ENCODE measurements around the gene SDK1. TPM values are rescaled to one million over a fixed set of nuclear protein-coding genes. Genes with fewer than 3 reads are reported as not detected.

Gene SDK1
- total and polyA plus RNA-seq, 2 of the 8 experiments (the other 6 are each of a cell fraction or from before 2014, with no cell fraction given), result 3.3 to 7.2 TPM

DNA sequence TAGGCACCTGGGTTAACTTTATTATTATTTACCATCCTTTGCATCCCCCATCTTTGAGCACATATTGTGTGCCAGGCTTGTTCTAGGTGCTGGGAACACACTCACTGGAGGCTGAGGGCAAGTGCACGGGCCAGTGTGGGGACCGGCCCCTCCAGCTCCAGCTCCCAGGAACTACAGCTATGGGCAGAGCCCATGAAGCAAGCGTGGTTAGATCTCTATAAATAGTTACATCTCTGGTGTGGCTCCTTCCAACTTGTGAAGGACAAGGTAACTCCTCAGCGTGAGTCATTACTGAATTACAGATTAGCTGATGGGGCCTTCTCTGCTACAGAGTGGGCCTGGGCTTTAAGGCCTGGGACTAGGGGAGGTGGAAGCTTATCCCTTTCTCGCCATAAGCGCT lies 583.5 kb downstream of the SDK1 start:
- H2BK20ac ChIP-seq (ENCODE audit: low read length), result no peak overlapping the region
- no peak overlapping the region for H3K9ac ChIP-seq (replicated peaks in 1 of 4; ENCODE audit: extremely low read depth in 1 of 4, low read depth in 3 of 4, low read length in 3 of 4)
- no peak overlapping the region for H2BK12ac ChIP-seq (ENCODE audit: low read depth, low read length)
- TF ChIP-seq CBX8 (IDR thresholded peaks at IDR 0.05; ENCODE audit: borderline replicate concordance, low read depth, low read length), result no peak
- TF ChIP-seq SIX5 (IDR thresholded peaks at IDR 0.05; ENCODE audit: low read depth, low read length), result no peak
- no peak for TF ChIP-seq CHD2 (IDR thresholded peaks at IDR 0.05; ENCODE audit: low read length)
- TF ChIP-seq ASH2L (IDR thresholded peaks at IDR 0.05; ENCODE audit: low read length), result no peak
- no peak overlapping the region for H3K56ac ChIP-seq (replicated peaks; ENCODE audit: insufficient read length, low read depth, low read length)
- no peak overlapping the region for H3K18ac ChIP-seq (ENCODE audit: extremely low read depth, low read length)
- no peaks in the 10 kb centered on the region for H3K4me1 ChIP-seq (replicated peaks in 1 of 4; ENCODE audit: control insufficient read depth in 3 of 4, insufficient read depth in 4 of 4, low read length in 3 of 4)
- ChIA-PET POLR2A (ENCODE audit: partially characterized antibody) (no interaction called here), CTCF (ENCODE audit: partially characterized antibody) (no interaction called here)
- FAIRE-seq (no peak), DNase-seq (ENCODE audit: low read depth in 1 of 2, low spot score in 2 of 2) (no peak)
- H3K4me3 ChIP-seq (ENCODE audit: extremely low read depth in 1 of 4, insufficient read depth in 2 of 4, low read depth in 3 of 4, low read length in 4 of 4), result no peak overlapping the region
- H3K14ac ChIP-seq (ENCODE audit: insufficient read length), result no peak overlapping the region
- H3K4me2 ChIP-seq (ENCODE audit: insufficient read depth in 1 of 2, low read depth in 2 of 2, low read length in 2 of 2), result no peak overlapping the region
- H3K23me2 ChIP-seq (ENCODE audit: low read depth, low read length), result no peaks in the 10 kb centered on the region
- 93% methylated on average over 6 of the region's 6 CpGs; no CpG with 5 or more reads in 1 of the 2 experiments for WGBS, 2 experiments (ENCODE audit: extremely low coverage in 1 of 2, insufficient coverage in 1 of 2, insufficient read length in 1 of 2, insufficient replicate concordance in 2 of 2, low coverage in 1 of 2, low lambda C conversion rate in 2 of 2, missing lambda C conversion rate in 1 of 2)
- no peak overlapping the region for H2BK120ac ChIP-seq (replicated peaks; ENCODE audit: low read depth, low read length)
- H2BK5ac ChIP-seq (ENCODE audit: low read depth, low read length), result no peak overlapping the region
- no peaks in the 10 kb centered on the region for H3K36me3 ChIP-seq (ENCODE audit: control insufficient read depth in 2 of 4, insufficient read depth in 4 of 4, low read length in 3 of 4)
- no peaks in the 10 kb centered on the region for H3K79me2 ChIP-seq (ENCODE audit: control insufficient read depth in 1 of 2, insufficient read depth in 2 of 2, low read length in 2 of 2)
- H4K8ac ChIP-seq (ENCODE audit: extremely low read depth, insufficient read depth, low read length), result no peak overlapping the region
- no peaks in the 10 kb centered on the region for H3K27me3 ChIP-seq (replicated peaks in 1 of 4; ENCODE audit: control insufficient read depth in 3 of 4, extremely low read depth in 1 of 4, insufficient read depth in 3 of 4, low read length in 3 of 4)
- no peak overlapping the region for H4K91ac ChIP-seq (replicated peaks; ENCODE audit: insufficient read length, low read length)
- no peaks in the 10 kb centered on the region for H3K9me3 ChIP-seq (ENCODE audit: insufficient read depth in 2 of 2, low read depth in 1 of 2, low read length in 1 of 2)
- no peak overlapping the region for H2AK5ac ChIP-seq (ENCODE audit: low read depth, low read length)
- H4K5ac ChIP-seq (ENCODE audit: insufficient read length, low read depth, low read length), result no peak overlapping the region
- no peak overlapping the region for H3K23ac ChIP-seq (ENCODE audit: insufficient read length)
- no peak overlapping the region for H2BK15ac ChIP-seq (ENCODE audit: low read length)
- H3K4ac ChIP-seq (replicated peaks; ENCODE audit: insufficient read length, low read depth, low read length), result no peak overlapping the region
- H3K27ac ChIP-seq (ENCODE audit: low read depth, low read length), result no peak overlapping the region
- no peaks in the 10 kb centered on the region for H3K79me1 ChIP-seq (ENCODE audit: low read depth, low read length)
- no peak overlapping the region for H2AFZ ChIP-seq (ENCODE audit: low read length)
- H4K20me1 ChIP-seq (replicated peaks in 1 of 2; ENCODE audit: control insufficient read depth in 1 of 2, insufficient read depth in 2 of 2, low read length in 2 of 2), result no peaks in the 10 kb centered on the region
